Smooth muscle cell (in vitro differentiated cells): ENCODE measurements around the gene MINK1. TPM values are rescaled to one million over a fixed set of nuclear protein-coding genes. Genes with fewer than 3 reads are reported as not detected.

Experiments used
- DNase-seq: peaks from one replicate; lab custom pipeline; 2025; ENCODE audit not compliant: unreplicated experiment; lab: John Stamatoyannopoulos, UW
- H2AFZ ChIP-seq: fragments of 200-600 bp; sonication (generic); 2 replicates; pipeline ENCODE4 v1.6.0; 2016; ENCODE audit warnings: antibody characterized with exemption, low read depth, mild to moderate bottlenecking
- H3F3A ChIP-seq: fragments of 200-600 bp; sonication (generic); 2 replicates; pipeline ENCODE4 v1.6.0; 2017; ENCODE audit warnings: antibody characterized with exemption, low read depth
- H3K27ac ChIP-seq: fragments of 200-600 bp; sonication (generic); 2 replicates; pipeline ENCODE4 v1.5.1; 2016; ENCODE audit warnings: low read depth, mild to moderate bottlenecking
- H3K27me3 ChIP-seq: fragments of 200-600 bp; sonication (generic); 2 replicates; pipeline ENCODE4 v1.6.1; 2016; ENCODE audit warnings: low read depth, mild to moderate bottlenecking
- H3K36me3 ChIP-seq: fragments of 200-600 bp; sonication (generic); 2 replicates; pipeline ENCODE4 v1.5.1; 2016; ENCODE audit warnings: low read depth
- H3K4me1 ChIP-seq: fragments of 200-600 bp; sonication (generic); 2 replicates; pipeline ENCODE4 v1.5.1; 2016; ENCODE audit warnings: low read depth
- H3K4me2 ChIP-seq: fragments of 200-600 bp; sonication (generic); 2 replicates; pipeline ENCODE4 v1.6.0; 2016; ENCODE audit warnings: mild to moderate bottlenecking
- H3K4me3 ChIP-seq: fragments of 200-600 bp; sonication (generic); 2 replicates; pipeline ENCODE4 v1.5.1; 2016; ENCODE audit warnings: mild to moderate bottlenecking
- H3K79me2 ChIP-seq: fragments of 200-600 bp; sonication (generic); 2 replicates; pipeline ENCODE4 v1.6.0; 2016; ENCODE audit warnings: low read depth, mild to moderate bottlenecking
- H3K9ac ChIP-seq: fragments of 200-600 bp; sonication (generic); 2 replicates; pipeline ENCODE4 v1.6.0; 2016; ENCODE audit warnings: low read depth
- H3K9me3 ChIP-seq: fragments of 200-600 bp; sonication (generic); replicated peaks from 2 replicates; pipeline ENCODE4 v1.5.1; 2016; ENCODE audit warnings: low read depth
- H4K20me1 ChIP-seq: fragments of 200-600 bp; sonication (generic); 2 replicates; pipeline ENCODE4 v1.6.0; 2016; ENCODE audit warnings: low read depth
- CTCF ChIP-seq: fragments of 200-600 bp; sonication (generic); IDR thresholded peaks from 2 replicates; pipeline ENCODE4 v1.5.1; 2017; ENCODE audit warnings: borderline replicate concordance, mild to moderate bottlenecking, antibody characterized with exemption; ENCODE audit not compliant: insufficient read depth, poor library complexity, severe bottlenecking
- WGBS: methylation state at CpG from one replicate; pipeline ENCODE4 v1.1.7; 2016; ENCODE audit warnings: low lambda C conversion rate; 5-methylcytosine and 5-hydroxymethylcytosine counted together
- polyA plus RNA-seq: library from polyadenylated mRNA; unstranded; fragments of >200 nt; fragmentation: Nextera tagmentation; extraction: Ambion mirVana; gene quantifications from 2 replicates; pipeline ENCODE4 v1.2.1, GENCODE V29; 2016
- total RNA-seq: library from RNA; depleted of rRNA; stranded (reverse); fragments of >200 nt; gene quantifications from 2 replicates; pipeline ENCODE4 v1.2.3, GENCODE V29; 2014

Gene MINK1
- total and polyA plus RNA-seq, 2 experiments from 2014 or later: 26.6 to 26.8 TPM

- Histone ChIP-seq H4K20me1 (no peaks in the 10 kb centered on the region), H3K9me3 (no peaks in the 10 kb centered on the region), H3K4me1 (peaks cover 18% of the 10 kb centered on the region), H2AFZ (no peak overlapping the region), H3K79me2 (no peaks in the 10 kb centered on the region), H3K27me3 (peaks cover 7% of the 10 kb centered on the region), H3K4me3 (no peak overlapping the region), H3K27ac (no peak overlapping the region), H3F3A (no peaks in the 10 kb centered on the region), H3K9ac (no peak overlapping the region), H3K4me2 (peak overlapping the region; percentile 36), H3K36me3 (no peaks in the 10 kb centered on the region)
- WGBS: 71% methylated on average over 6 of the region's 6 CpGs
- DNase-seq: no peak
- no peak for TF ChIP-seq CTCF
Measured at GRCh38 chr17:4786516-4786915, 46.6 kb upstream of the MINK1 start.

GRCh38 chr17:4788159-4788806 lies 44.9 kb upstream of the MINK1 start:
- Histone ChIP-seq H3K4me2 (peak overlapping the region; percentile 92), H2AFZ (no peak overlapping the region), H3F3A (no peaks in the 10 kb centered on the region), H3K27me3 (no peaks in the 10 kb centered on the region), H3K79me2 (no peaks in the 10 kb centered on the region), H3K9ac (peak overlapping the region; percentile 71), H4K20me1 (no peaks in the 10 kb centered on the region), H3K4me1 (peaks cover 18% of the 10 kb centered on the region), H3K9me3 (no peaks in the 10 kb centered on the region), H3K36me3 (no peaks in the 10 kb centered on the region), H3K4me3 (peak overlapping the region; percentile 74), H3K27ac (no peak overlapping the region)
- no peak for DNase-seq
- WGBS: 83% methylated on average over 14 of the region's 14 CpGs
- no peak for TF ChIP-seq CTCF

- WGBS: 7% methylated on average over 60 of the region's 62 CpGs
- H2AFZ ChIP-seq: peak within 1 kb of the TSS; percentile 87
- no peak for DNase-seq
Measured at GRCh38 chr17:4788807-4789700, 44.1 kb upstream of the MINK1 start, which contains the start of gene GLTPD2. GLTPD2 (plus strand) TSS chr17:4788964; CDS start chr17:4789012, 48 bp downstream.

More at GRCh38 chr17:4788807-4789700, 44.1 kb upstream of the MINK1 start, which contains the start of gene GLTPD2:
- Histone ChIP-seq H4K20me1 (no peaks in the 10 kb centered on the region), H3K4me3 (peak within 1 kb of the TSS; percentile 74), H3K4me2 (peak within 1 kb of the TSS; percentile 92), H3K4me1 (peaks cover 18% of the 10 kb centered on the region), H3K79me2 (no peaks in the 10 kb centered on the region), H3K36me3 (no peaks in the 10 kb centered on the region), H3K9me3 (no peaks in the 10 kb centered on the region), H3K9ac (peak within 1 kb of the TSS; percentile 71), H3K27ac (peak within 1 kb of the TSS; percentile 84), H3F3A (no peaks in the 10 kb centered on the region), H3K27me3 (no peaks in the 10 kb centered on the region)
- TF ChIP-seq CTCF: no peak
